ENCODE data around the gene FCN3. TPM values are rescaled to one million over a fixed set of nuclear protein-coding genes. Genes with fewer than 3 reads are reported as not detected.

Gene FCN3
- total and polyA plus RNA-seq, 10 of the 15 experiments (the other 5 are each of a cell fraction or from before 2014, with no cell fraction given) = 0.28 TPM; not detected in 9

DNA sequence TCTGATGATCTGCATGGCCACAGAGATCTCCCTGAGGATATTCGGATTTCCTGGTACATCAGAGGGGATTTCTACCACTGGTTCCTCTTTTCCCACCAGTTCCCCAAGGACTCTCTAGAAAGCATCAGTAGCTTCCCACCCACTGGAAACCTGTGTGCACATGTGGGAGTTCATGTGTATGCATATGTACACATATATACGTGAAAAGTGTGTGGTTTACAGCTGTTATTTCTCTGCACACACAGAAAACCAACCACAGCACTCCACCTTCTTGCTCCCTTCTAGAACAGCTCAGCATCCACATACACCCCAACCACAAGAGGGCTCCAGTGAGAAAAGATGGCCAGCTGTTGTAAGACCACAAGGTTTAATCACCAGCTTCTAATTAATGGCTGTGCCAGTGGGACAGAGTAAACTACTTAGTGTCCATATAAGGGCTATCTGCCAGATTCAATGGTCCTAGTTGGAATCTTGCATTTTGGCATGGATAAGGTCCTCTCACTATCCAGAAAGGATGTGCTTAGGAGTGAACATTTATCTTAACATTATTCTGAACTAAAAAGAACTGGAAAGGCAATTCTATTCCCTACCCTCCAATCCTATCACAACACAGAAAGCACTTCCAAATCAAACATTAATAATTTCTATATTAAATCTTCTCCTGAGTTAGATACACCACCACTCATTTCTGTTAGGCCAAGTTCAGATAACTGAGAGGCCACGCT, 41.9 kb upstream of the FCN3 start (continued):
- TF ChIP-seq CEBPB (IDR thresholded peaks at IDR 0.05; ENCODE audit: borderline replicate concordance in 1 of 2, low read depth in 2 of 2, low read length in 2 of 2) = no peak; a peak in 1 of 4 replicates
- TF ChIP-seq RB1 (IDR thresholded peaks at IDR 0.05; ENCODE audit: borderline replicate concordance) = no peak
- no peak for TF ChIP-seq SMAD5 (IDR thresholded peaks at IDR 0.05; ENCODE audit: low read depth)
- TF ChIP-seq SUPT20H (IDR thresholded peaks at IDR 0.05; ENCODE audit: borderline replicate concordance, control insufficient read depth, low read depth, low read length) = no peak
- TF ChIP-seq, protein P1, sequence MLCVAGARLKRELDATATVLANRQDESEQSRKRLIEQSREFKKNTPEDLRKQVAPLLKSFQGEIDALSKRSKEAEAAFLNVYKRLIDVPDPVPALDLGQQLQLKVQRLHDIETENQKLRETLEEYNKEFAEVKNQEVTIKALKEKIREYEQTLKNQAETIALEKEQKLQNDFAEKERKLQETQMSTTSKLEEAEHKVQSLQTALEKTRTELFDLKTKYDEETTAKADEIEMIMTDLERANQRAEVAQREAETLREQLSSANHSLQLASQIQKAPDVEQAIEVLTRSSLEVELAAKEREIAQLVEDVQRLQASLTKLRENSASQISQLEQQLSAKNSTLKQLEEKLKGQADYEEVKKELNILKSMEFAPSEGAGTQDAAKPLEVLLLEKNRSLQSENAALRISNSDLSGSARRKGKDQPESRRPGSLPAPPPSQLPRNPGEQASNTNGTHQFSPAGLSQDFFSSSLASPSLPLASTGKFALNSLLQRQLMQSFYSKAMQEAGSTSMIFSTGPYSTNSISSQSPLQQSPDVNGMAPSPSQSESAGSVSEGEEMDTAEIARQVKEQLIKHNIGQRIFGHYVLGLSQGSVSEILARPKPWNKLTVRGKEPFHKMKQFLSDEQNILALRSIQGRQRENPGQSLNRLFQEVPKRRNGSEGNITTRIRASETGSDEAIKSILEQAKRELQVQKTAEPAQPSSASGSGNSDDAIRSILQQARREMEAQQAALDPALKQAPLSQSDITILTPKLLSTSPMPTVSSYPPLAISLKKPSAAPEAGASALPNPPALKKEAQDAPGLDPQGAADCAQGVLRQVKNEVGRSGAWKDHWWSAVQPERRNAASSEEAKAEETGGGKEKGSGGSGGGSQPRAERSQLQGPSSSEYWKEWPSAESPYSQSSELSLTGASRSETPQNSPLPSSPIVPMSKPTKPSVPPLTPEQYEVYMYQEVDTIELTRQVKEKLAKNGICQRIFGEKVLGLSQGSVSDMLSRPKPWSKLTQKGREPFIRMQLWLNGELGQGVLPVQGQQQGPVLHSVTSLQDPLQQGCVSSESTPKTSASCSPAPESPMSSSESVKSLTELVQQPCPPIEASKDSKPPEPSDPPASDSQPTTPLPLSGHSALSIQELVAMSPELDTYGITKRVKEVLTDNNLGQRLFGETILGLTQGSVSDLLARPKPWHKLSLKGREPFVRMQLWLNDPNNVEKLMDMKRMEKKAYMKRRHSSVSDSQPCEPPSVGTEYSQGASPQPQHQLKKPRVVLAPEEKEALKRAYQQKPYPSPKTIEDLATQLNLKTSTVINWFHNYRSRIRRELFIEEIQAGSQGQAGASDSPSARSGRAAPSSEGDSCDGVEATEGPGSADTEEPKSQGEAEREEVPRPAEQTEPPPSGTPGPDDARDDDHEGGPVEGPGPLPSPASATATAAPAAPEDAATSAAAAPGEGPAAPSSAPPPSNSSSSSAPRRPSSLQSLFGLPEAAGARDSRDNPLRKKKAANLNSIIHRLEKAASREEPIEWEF (IDR thresholded peaks at IDR 0.05; ENCODE audit: insufficient replicate concordance, low read depth, low read length) = peak; percentile 34
- TF ChIP-seq CREB1 (IDR thresholded peaks at IDR 0.05; ENCODE audit: low read depth) = peak; percentile 56; the same call in 1 of the 2 replicates
- TF ChIP-seq, protein P2, sequence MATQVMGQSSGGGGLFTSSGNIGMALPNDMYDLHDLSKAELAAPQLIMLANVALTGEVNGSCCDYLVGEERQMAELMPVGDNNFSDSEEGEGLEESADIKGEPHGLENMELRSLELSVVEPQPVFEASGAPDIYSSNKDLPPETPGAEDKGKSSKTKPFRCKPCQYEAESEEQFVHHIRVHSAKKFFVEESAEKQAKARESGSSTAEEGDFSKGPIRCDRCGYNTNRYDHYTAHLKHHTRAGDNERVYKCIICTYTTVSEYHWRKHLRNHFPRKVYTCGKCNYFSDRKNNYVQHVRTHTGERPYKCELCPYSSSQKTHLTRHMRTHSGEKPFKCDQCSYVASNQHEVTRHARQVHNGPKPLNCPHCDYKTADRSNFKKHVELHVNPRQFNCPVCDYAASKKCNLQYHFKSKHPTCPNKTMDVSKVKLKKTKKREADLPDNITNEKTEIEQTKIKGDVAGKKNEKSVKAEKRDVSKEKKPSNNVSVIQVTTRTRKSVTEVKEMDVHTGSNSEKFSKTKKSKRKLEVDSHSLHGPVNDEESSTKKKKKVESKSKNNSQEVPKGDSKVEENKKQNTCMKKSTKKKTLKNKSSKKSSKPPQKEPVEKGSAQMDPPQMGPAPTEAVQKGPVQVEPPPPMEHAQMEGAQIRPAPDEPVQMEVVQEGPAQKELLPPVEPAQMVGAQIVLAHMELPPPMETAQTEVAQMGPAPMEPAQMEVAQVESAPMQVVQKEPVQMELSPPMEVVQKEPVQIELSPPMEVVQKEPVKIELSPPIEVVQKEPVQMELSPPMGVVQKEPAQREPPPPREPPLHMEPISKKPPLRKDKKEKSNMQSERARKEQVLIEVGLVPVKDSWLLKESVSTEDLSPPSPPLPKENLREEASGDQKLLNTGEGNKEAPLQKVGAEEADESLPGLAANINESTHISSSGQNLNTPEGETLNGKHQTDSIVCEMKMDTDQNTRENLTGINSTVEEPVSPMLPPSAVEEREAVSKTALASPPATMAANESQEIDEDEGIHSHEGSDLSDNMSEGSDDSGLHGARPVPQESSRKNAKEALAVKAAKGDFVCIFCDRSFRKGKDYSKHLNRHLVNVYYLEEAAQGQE (IDR thresholded peaks at IDR 0.05; ENCODE audit: low read depth, low read length) = no peak
- TF ChIP-seq, protein P3, sequence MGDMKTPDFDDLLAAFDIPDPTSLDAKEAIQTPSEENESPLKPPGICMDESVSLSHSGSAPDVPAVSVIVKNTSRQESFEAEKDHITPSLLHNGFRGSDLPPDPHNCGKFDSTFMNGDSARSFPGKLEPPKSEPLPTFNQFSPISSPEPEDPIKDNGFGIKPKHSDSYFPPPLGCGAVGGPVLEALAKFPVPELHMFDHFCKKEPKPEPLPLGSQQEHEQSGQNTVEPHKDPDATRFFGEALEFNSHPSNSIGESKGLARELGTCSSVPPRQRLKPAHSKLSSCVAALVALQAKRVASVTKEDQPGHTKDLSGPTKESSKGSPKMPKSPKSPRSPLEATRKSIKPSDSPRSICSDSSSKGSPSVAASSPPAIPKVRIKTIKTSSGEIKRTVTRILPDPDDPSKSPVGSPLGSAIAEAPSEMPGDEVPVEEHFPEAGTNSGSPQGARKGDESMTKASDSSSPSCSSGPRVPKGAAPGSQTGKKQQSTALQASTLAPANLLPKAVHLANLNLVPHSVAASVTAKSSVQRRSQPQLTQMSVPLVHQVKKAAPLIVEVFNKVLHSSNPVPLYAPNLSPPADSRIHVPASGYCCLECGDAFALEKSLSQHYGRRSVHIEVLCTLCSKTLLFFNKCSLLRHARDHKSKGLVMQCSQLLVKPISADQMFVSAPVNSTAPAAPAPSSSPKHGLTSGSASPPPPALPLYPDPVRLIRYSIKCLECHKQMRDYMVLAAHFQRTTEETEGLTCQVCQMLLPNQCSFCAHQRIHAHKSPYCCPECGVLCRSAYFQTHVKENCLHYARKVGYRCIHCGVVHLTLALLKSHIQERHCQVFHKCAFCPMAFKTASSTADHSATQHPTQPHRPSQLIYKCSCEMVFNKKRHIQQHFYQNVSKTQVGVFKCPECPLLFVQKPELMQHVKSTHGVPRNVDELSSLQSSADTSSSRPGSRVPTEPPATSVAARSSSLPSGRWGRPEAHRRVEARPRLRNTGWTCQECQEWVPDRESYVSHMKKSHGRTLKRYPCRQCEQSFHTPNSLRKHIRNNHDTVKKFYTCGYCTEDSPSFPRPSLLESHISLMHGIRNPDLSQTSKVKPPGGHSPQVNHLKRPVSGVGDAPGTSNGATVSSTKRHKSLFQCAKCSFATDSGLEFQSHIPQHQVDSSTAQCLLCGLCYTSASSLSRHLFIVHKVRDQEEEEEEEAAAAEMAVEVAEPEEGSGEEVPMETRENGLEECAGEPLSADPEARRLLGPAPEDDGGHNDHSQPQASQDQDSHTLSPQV (IDR thresholded peaks at IDR 0.05) = peak; percentile 32; the same call in 1 of the 2 replicates
- TF ChIP-seq ZBED1 (IDR thresholded peaks at IDR 0.05; ENCODE audit: borderline replicate concordance) = no peak
- TF ChIP-seq, protein P4, sequence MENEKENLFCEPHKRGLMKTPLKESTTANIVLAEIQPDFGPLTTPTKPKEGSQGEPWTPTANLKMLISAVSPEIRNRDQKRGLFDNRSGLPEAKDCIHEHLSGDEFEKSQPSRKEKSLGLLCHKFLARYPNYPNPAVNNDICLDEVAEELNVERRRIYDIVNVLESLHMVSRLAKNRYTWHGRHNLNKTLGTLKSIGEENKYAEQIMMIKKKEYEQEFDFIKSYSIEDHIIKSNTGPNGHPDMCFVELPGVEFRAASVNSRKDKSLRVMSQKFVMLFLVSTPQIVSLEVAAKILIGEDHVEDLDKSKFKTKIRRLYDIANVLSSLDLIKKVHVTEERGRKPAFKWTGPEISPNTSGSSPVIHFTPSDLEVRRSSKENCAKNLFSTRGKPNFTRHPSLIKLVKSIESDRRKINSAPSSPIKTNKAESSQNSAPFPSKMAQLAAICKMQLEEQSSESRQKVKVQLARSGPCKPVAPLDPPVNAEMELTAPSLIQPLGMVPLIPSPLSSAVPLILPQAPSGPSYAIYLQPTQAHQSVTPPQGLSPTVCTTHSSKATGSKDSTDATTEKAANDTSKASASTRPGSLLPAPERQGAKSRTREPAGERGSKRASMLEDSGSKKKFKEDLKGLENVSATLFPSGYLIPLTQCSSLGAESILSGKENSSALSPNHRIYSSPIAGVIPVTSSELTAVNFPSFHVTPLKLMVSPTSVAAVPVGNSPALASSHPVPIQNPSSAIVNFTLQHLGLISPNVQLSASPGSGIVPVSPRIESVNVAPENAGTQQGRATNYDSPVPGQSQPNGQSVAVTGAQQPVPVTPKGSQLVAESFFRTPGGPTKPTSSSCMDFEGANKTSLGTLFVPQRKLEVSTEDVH (IDR thresholded peaks at IDR 0.05; ENCODE audit: low read depth, partially characterized antibody) = no peak
- TF ChIP-seq POLR2AphosphoS5 (IDR thresholded peaks at IDR 0.05; ENCODE audit: low read length) = no peak
- peak; percentile 59 for TF ChIP-seq NFIC (IDR thresholded peaks at IDR 0.05; ENCODE audit: low read depth, low read length)
- no peak for TF ChIP-seq JUNB (IDR thresholded peaks at IDR 0.05)

Data from GM12878 (cell line).